Parathyroid adenoma (tissue), 2 donors: ENCODE measurements around the gene TMEM217.

Source experiments
- H2AFZ ChIP-seq: fragments of 300-600 bp; sonication (generic); one replicate; pipeline ENCODE4 v1.7.0; 2017; ENCODE audit warnings: antibody characterized with exemption, mild to moderate bottlenecking
- H3K27ac ChIP-seq: fragments of 300-600 bp; sonication (generic); one replicate; pipeline ENCODE4 v1.7.0; 2017
- H3K27me3 ChIP-seq: fragments of 300-600 bp; sonication (generic); one replicate; pipeline ENCODE4 v1.7.0; 2017; ENCODE audit warnings: low read length; ENCODE audit not compliant: control insufficient read depth, insufficient read depth
- H3K36me3 ChIP-seq: fragments of 300-600 bp; sonication (generic); one replicate; pipeline ENCODE4 v1.7.0; 2017; ENCODE audit warnings: low read length; ENCODE audit not compliant: control insufficient read depth, insufficient read depth
- H3K4me1 ChIP-seq: fragments of 300-600 bp; sonication (generic); one replicate; pipeline ENCODE4 v1.7.0; 2017; ENCODE audit warnings: control low read depth
- H3K4me2 ChIP-seq: fragments of 300-600 bp; sonication (generic); one replicate; pipeline ENCODE4 v1.7.0; 2017; ENCODE audit warnings: low read length
- H3K4me3 ChIP-seq: fragments of 300-600 bp; sonication (generic); one replicate; pipeline ENCODE4 v1.7.0; 2017; ENCODE audit warnings: low read depth, low read length
- H3K79me2 ChIP-seq: fragments of 300-600 bp; sonication (generic); one replicate; pipeline ENCODE4 v1.7.0; 2017; ENCODE audit warnings: control low read depth
- H3K9ac ChIP-seq: fragments of 300-600 bp; sonication (generic); one replicate; pipeline ENCODE4 v1.7.0; 2017; ENCODE audit warnings: mild to moderate bottlenecking
- H3K9me3 ChIP-seq: fragments of 300-600 bp; sonication (generic); one replicate; pipeline ENCODE4 v1.7.0; 2017; ENCODE audit warnings: low read length; ENCODE audit not compliant: control insufficient read depth
- CTCF ChIP-seq: fragments of 300-600 bp; sonication (generic); IDR thresholded peaks from one replicate; pipeline ENCODE4 v1.7.0; 2017; ENCODE audit warnings: antibody characterized with exemption, mild to moderate bottlenecking
- donor health status: primary hyperparathyroidism.

Gene TMEM217

GRCh38 chr6:37283268-37283667, 25.3 kb upstream of the TMEM217 start:
- TF ChIP-seq CTCF = no peak
- Histone ChIP-seq H3K9ac (no peak overlapping the region), H3K4me3 (no peak overlapping the region), H3K36me3 (no peaks in the 10 kb centered on the region), H2AFZ (no peak overlapping the region), H3K79me2 (no peaks in the 10 kb centered on the region), H3K27me3 (no peaks in the 10 kb centered on the region), H3K4me1 (peaks cover 6% of the 10 kb centered on the region), H3K9me3 (no peaks in the 10 kb centered on the region), H3K27ac (no peak overlapping the region), H3K4me2 (no peak overlapping the region)

GRCh38 chr6:37282371-37282770, 24.4 kb upstream of the TMEM217 start:
- peaks cover 6% of the 10 kb centered on the region for H3K4me1 ChIP-seq

GRCh38 chr6:37280162-37280887, 22.4 kb upstream of the TMEM217 start:
- no peaks in the 10 kb centered on the region for H3K27me3 ChIP-seq
- no peak overlapping the region for H3K9ac ChIP-seq
- H3K4me3 ChIP-seq = no peak overlapping the region
- H3K79me2 ChIP-seq = peaks cover 7% of the 10 kb centered on the region
- H3K9me3 ChIP-seq = no peaks in the 10 kb centered on the region
- peak overlapping the region; percentile 26 for H3K4me2 ChIP-seq
- no peaks in the 10 kb centered on the region for H3K36me3 ChIP-seq
- TF ChIP-seq CTCF = no peak
- peaks cover 6% of the 10 kb centered on the region for H3K4me1 ChIP-seq
- H2AFZ ChIP-seq = no peak overlapping the region
- H3K27ac ChIP-seq = no peak overlapping the region

More at GRCh38 chr6:37282371-37282770, 24.4 kb upstream of the TMEM217 start:
- Histone ChIP-seq H2AFZ (no peak overlapping the region), H3K4me2 (no peak overlapping the region), H3K27ac (no peak overlapping the region), H3K79me2 (no peaks in the 10 kb centered on the region), H3K9me3 (no peaks in the 10 kb centered on the region), H3K36me3 (no peaks in the 10 kb centered on the region), H3K9ac (no peak overlapping the region), H3K4me3 (no peak overlapping the region), H3K27me3 (no peaks in the 10 kb centered on the region)
- no peak for TF ChIP-seq CTCF

GRCh38 chr6:37279366-37280134, 21.6 kb upstream of the TMEM217 start:
- Histone ChIP-seq H3K4me2 (no peak overlapping the region), H3K9ac (no peak overlapping the region), H3K4me3 (no peak overlapping the region), H3K79me2 (peaks cover 11% of the 10 kb centered on the region), H2AFZ (no peak overlapping the region), H3K27ac (no peak overlapping the region), H3K27me3 (no peaks in the 10 kb centered on the region), H3K4me1 (peaks cover 6% of the 10 kb centered on the region), H3K9me3 (no peaks in the 10 kb centered on the region), H3K36me3 (no peaks in the 10 kb centered on the region)
- no peak for TF ChIP-seq CTCF
